HEK293T (cell line): ENCODE results near the gene SH2D3C.

Experiments
- CTCF ChIA-PET: fragments of 350-600 bp; formaldehyde crosslinking; extraction: SDS; loops from one replicate; lab custom pipeline; 2021; ENCODE audit warnings: antibody characterized with exemption, inconsistent platforms; lab: Yijun Ruan, JAX
- POLR2A ChIA-PET: fragments of 350-600 bp; formaldehyde crosslinking; extraction: SDS; loops from one replicate; lab custom pipeline; 2020; ENCODE audit warnings: antibody characterized with exemption, inconsistent platforms; lab: Yijun Ruan, JAX
- DNase-seq: peaks from one replicate; pipeline ENCODE4 v3.0.0; 2012; ENCODE audit warnings: mixed read lengths; ENCODE audit errors: extremely low spot score
- ARNT ChIP-seq: fragments of 450-650 bp; IDR thresholded peaks from 2 replicates; pipeline ENCODE4 v1.6.1; 2017; ENCODE audit warnings: mild to moderate bottlenecking
- BHLHE40 ChIP-seq: fragments of 450-650 bp; IDR thresholded peaks from 2 replicates; pipeline ENCODE4 v1.6.1; 2016; ENCODE audit warnings: mild to moderate bottlenecking, moderate library complexity, borderline replicate concordance
- CTBP1 ChIP-seq: fragments of 450-650 bp; IDR thresholded peaks from 2 replicates; pipeline ENCODE4 v1.6.1; 2016; ENCODE audit warnings: borderline replicate concordance
- ELF4 ChIP-seq: fragments of 450-650 bp; IDR thresholded peaks from 2 replicates; pipeline ENCODE4 v1.6.1; 2017; ENCODE audit warnings: antibody characterized with exemption
- FOXA1 ChIP-seq: fragments of 450-650 bp; IDR thresholded peaks from 2 replicates; pipeline ENCODE4 v1.6.1; 2016; ENCODE audit warnings: mild to moderate bottlenecking
- FOXK2 ChIP-seq: fragments of 450-650 bp; IDR thresholded peaks from 2 replicates; pipeline ENCODE4 v1.6.1; 2016; ENCODE audit warnings: mild to moderate bottlenecking
- FOXM1 ChIP-seq: fragments of 450-650 bp; IDR thresholded peaks from 2 replicates; pipeline ENCODE4 v1.6.1; 2017; ENCODE audit warnings: mild to moderate bottlenecking, borderline replicate concordance
- HDGF ChIP-seq: fragments of 450-650 bp; IDR thresholded peaks from 2 replicates; pipeline ENCODE4 v1.6.1; 2017; ENCODE audit warnings: antibody characterized with exemption, borderline replicate concordance
- L3MBTL2 ChIP-seq: fragments of 450-650 bp; conservative IDR thresholded peaks from 2 replicates; pipeline ENCODE4 v1.6.1; 2016; ENCODE audit warnings: mild to moderate bottlenecking
- LEF1 ChIP-seq: fragments of 450-650 bp; IDR thresholded peaks from 2 replicates; pipeline ENCODE4 v1.6.1; 2017; ENCODE audit warnings: mild to moderate bottlenecking, borderline replicate concordance
- NFRKB ChIP-seq: fragments of 450-650 bp; IDR thresholded peaks from 2 replicates; pipeline ENCODE4 v1.6.1; 2016; ENCODE audit warnings: mild to moderate bottlenecking, moderate library complexity
- SP1 ChIP-seq: fragments of 450-650 bp; IDR thresholded peaks from 2 replicates; pipeline ENCODE4 v1.6.1; 2017
- SUZ12 ChIP-seq: fragments of 450-650 bp; IDR thresholded peaks from 2 replicates; pipeline ENCODE4 v1.6.1; 2016; ENCODE audit warnings: mild to moderate bottlenecking
- TARDBP ChIP-seq: fragments of 450-650 bp; IDR thresholded peaks from 2 replicates; pipeline ENCODE4 v1.6.1; 2016
- ZNF384 ChIP-seq: fragments of 450-650 bp; IDR thresholded peaks from 2 replicates; pipeline ENCODE4 v1.6.1; 2016
- TF ChIP-seq, protein P1 (sequence below): fragments of 450-650 bp; IDR thresholded peaks from 2 replicates; pipeline ENCODE4 v1.6.1; 2016

SH2D3C gene

DNA sequence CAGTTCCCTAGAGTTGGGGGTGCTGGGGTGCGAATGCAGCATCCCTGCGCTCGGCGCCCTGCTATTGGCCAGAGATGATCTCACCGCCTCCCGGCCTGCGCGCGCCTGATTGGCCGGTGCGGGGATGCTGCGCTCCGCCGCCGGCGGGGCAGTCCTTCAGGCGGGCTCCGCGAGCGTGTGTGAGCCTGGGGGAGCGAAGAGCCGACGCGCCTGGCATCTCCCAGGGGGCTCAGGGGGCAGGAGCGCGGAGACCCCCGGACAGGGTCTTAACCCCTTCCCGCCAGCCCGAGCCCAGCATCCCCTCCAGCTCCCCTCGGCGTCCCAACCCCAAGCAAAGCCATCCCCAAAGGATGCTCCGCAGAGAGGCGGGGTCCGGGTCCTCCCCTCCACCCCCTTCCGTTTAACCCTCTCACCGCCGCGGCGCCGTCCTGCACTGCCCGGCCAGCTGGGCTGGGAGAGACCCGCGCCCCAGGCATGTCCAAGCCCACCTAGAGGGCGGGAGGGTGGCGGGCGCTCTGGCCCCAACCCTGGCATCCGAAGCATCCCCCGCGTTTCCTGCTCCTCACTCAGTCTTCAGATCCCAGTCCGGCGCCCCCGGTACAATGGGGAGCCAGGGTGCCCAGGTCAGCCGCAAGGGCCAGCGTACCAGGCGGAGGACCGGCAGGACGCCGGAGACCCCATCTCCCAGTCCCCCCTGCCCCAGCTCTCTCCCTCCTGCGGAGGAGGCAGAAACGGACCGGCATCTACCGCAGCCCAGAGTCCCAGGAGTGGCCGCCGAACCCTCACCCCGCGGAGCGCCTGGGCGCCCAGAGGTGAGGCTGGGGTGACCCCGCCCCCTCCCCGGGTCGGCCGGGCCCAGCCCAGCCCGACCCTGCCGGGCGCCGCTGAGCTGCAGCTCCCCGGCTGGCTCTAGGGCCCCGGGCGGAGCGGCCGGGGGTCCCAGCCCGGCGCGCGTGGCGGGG is 24.1 kb downstream of the SH2D3C start:
- TF ChIP-seq SP1 (no peak), CTBP1 (no peak), FOXK2 (no peak), L3MBTL2 (no peak), FOXM1 (0 out of 2 replicates have a peak, but pooled peaks have one; percentile 35)
- TF ChIP-seq, protein P1, sequence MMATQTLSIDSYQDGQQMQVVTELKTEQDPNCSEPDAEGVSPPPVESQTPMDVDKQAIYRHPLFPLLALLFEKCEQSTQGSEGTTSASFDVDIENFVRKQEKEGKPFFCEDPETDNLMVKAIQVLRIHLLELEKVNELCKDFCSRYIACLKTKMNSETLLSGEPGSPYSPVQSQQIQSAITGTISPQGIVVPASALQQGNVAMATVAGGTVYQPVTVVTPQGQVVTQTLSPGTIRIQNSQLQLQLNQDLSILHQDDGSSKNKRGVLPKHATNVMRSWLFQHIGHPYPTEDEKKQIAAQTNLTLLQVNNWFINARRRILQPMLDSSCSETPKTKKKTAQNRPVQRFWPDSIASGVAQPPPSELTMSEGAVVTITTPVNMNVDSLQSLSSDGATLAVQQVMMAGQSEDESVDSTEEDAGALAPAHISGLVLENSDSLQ, result no peak
- CTCF ChIA-PET, result no interaction called here
- peak; percentile 82 for DNase-seq
- POLR2A ChIA-PET, result interaction anchor here (0.7 kb wide), 1 partner anchor 31 kb away, joined by 4 read pairs; the partner anchor contains the start of gene CDK9

GRCh38 chr9:127753622-127754021 is 24.8 kb downstream of the SH2D3C start:
- CTCF ChIA-PET, result no interaction called here
- TF ChIP-seq ARNT, result no peak
- no peak for TF ChIP-seq HDGF
- TF ChIP-seq FOXM1, result no peak
- TF ChIP-seq SP1, result no peak
- TF ChIP-seq LEF1, result no peak
- TF ChIP-seq, protein P1, result no peak
- TF ChIP-seq BHLHE40, result no peak
- no peak for DNase-seq
- POLR2A ChIA-PET, result no interaction called here

GRCh38 chr9:127753148-127753547 is 25.3 kb downstream of the SH2D3C start:
- POLR2A ChIA-PET, result no interaction called here
- DNase-seq, result no peak

DNA sequence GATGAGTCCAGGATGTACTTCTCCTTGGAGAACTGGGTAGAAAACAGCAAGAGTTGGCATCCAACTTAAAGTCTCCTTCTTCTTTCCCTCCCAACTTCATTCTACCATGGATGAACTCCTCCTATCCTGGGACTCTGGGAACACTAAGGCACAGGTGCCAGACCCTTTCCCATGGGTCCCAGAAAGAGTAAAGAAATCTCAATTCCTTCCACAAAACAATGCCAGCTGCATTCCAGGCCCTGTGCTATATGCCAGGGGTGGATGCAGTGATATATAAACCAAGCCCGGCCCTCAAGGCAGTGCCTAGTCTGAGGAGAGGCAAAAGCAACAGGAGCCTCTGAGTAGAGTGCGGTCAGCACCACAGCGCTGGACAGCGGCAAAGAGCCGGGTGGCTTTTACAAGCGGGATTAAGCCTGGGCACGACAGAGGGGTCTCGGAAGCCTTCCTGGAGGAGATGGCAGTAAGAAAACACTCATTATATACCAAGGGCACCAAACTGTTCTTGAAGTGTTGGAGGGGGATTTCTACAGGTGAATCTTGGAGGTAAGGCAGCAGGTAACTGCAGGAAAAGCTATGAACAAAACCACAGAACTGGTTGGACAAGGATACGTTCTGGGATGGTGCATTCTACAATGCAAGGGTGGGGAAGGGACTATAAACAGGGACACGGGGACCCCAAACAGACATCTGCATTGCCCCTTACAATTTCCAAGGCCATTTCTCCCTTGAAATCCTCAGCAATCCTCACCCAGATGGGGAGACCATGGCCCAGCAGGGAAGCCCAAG is 27.0 kb downstream of the SH2D3C start:
- CTCF ChIA-PET, result interaction anchor here (0.5 kb wide), 1 partner anchor 18 kb away, joined by 4 read pairs; no protein-coding TSS in a partner anchor
- POLR2A ChIA-PET, result no interaction called here
- no peak for DNase-seq
- TF ChIP-seq LEF1, result no peak
- no peak for TF ChIP-seq TARDBP
- no peak for TF ChIP-seq FOXM1
- TF ChIP-seq L3MBTL2, result no peak
- TF ChIP-seq ELF4, result no peak
- no peak for TF ChIP-seq SUZ12
- no peak for TF ChIP-seq ARNT
- TF ChIP-seq FOXK2, result no peak
- TF ChIP-seq CTBP1, result no peak
- TF ChIP-seq, protein P1, result no peak
- TF ChIP-seq HDGF, result no peak

More at GRCh38 chr9:127753148-127753547, 25.3 kb downstream of the SH2D3C start:
- TF ChIP-seq ZNF384, result no peak
- no peak for TF ChIP-seq CTBP1
- TF ChIP-seq TARDBP, result no peak
- TF ChIP-seq FOXA1, result no peak
- no peak for TF ChIP-seq LEF1
- CTCF ChIA-PET, result no interaction called here

GRCh38 chr9:127749090-127749787 is 29.2 kb downstream of the SH2D3C start:
- CTCF ChIA-PET, result no interaction called here
- POLR2A ChIA-PET, result no interaction called here
- TF ChIP-seq FOXK2, result no peak
- no peak for TF ChIP-seq ELF4
- TF ChIP-seq BHLHE40, result no peak
- TF ChIP-seq TARDBP, result no peak
- TF ChIP-seq ZNF384, result no peak
- DNase-seq, result no peak

- DNase-seq, result no peak
- POLR2A ChIA-PET, result interaction anchor here (1.4 kb wide), 1 partner anchor 12 kb away, joined by 4 read pairs; the partner anchor contains the start of gene TOR2A
- CTCF ChIA-PET, result no interaction called here
- TF ChIP-seq HDGF (no peak), FOXA1 (no peak), ARNT (no peak), LEF1 (no peak), ZNF384 (no peak), SUZ12 (no peak), SP1 (no peak), FOXK2 (no peak), CTBP1 (no peak), BHLHE40 (no peak), FOXM1 (no peak), ELF4 (no peak), NFRKB (no peak), TARDBP (no peak), L3MBTL2 (no peak)
- TF ChIP-seq, protein P1, result no peak
Measured at GRCh38 chr9:127746959-127747569, 31.4 kb downstream of the SH2D3C start.
